HG03196 (cell line): Measurements from ENCODE around the gene WDR88.
"Not testable (repeated sequence)": the region's sequence is repeated elsewhere in the genome, so short reads cannot be mapped to it uniquely, and the experiment has no call there.

ENCODE experiments used
- ATAC-seq: cut with Tn5 transposase; IDR thresholded peaks from one replicate; pipeline ENCODE4 v1.9.1; 2021; ENCODE audit not compliant: unreplicated experiment

Gene WDR88

GRCh38 chr19:33168528-33168927 lies 36.6 kb downstream of the WDR88 start:
- ATAC-seq, result no peak

GRCh38 chr19:33171222-33171795 lies 39.4 kb downstream of the WDR88 start:
- no peak for ATAC-seq

DNA sequence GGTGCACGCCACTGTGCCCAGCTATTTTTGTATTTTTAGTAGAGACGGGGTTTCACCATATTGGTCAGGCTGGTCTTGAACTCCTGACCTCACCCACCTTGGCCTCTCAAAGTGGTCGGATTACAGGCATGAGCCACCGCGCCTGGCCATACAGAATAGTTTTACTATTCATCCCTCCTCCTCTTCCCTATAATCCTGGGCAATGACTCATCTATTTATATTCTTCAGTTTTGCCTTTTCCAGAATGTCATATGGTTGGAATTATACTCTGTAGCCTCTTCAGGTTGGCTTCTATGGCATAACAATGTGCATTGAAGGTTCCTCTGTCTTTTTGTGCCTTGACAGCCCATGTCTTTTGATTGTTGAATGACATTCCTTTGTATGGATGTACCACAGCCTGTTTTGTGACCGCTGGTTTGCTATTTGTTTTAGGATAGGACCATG lies 40.0 kb downstream of the WDR88 start:
- no peak for ATAC-seq

DNA sequence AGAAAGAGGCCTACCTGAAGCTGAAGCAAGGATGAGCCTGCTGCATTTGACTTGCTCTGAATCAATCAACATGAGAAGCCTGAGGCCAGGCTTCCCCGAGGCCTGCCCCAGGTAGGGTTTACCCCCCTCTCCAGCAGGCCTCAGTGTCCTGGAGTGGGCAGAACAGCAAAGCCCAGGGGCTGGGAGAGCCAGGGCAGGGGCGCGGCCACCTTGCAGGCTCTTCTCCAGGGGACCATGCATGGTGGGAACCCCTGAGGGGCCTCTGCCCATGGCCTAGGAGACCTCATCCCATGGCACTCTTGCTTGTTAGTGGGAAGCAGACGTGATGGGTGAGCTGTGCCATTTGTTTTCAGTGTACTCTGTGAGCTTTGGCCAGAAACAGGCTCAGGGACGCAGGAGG lies 42.3 kb downstream of the WDR88 start:
- ATAC-seq, result no peak

DNA sequence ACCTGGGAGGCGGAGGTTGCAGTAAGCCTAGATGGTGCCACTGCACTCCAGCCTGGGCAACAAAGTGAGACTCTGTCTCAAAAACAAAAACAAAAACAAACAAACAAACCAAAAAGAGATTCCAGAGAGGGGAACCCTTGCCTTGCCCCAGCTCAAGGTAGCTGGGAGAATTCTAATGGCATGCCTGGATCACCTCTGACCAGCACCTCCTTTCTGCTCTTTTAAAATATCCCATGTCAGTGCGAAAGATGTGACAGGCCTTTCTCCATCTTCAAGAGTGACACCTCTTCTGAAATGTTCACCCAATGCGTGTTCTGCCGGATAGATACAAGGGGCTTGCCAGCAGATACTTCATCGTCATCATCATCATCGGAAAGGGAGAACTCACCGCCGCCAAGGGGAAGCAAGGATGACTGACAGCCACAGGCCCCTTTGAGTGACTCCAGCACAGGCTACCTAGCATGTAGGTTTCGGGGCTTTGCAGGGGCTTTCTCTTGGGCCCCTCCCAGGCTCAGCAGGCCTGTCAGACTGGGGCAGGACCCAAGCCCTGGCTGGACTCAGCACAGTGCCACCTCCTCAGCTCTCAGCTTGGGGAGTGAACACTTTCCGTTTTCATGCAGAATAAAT lies 43.4 kb downstream of the WDR88 start:
- ATAC-seq, result no peak

DNA sequence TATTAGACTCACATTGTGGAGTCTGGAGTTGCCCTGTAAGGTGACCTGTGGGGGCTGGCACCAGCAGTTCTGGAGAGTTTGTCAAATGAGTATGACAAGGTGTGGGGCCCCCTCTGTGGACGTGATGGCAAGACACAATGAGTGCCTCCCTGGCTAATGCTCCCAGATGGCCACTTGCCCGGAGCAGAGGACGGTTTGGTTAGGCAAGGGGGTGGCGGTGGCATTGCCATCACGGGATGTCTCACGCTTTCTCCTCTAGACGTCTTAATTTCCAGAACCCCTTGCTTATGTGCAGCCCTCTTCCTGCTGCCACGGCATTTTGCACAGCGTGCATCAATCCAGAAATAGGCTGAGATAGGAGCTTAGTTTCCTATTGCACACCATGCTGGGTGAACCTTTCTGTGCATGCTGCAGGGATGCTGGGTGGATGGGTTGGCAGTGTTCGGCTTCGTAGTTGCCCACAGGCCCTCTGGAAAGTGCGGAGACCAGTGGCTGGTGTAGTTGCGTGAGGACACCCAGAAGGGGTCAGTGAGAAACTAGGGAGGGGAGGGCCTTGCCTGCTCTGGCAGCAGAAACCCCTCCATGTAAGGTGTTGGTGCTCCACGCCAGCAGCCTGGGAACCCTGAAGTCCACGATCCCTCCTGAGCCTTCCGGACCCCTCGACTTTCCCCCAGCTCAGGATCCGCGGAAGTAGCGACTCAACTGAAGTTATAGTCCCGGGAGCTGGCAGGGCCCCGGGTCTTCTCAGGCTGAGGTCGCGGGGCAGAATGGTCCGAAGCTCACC lies 44.2 kb downstream of the WDR88 start:
- peak; percentile 5 for ATAC-seq

DNA sequence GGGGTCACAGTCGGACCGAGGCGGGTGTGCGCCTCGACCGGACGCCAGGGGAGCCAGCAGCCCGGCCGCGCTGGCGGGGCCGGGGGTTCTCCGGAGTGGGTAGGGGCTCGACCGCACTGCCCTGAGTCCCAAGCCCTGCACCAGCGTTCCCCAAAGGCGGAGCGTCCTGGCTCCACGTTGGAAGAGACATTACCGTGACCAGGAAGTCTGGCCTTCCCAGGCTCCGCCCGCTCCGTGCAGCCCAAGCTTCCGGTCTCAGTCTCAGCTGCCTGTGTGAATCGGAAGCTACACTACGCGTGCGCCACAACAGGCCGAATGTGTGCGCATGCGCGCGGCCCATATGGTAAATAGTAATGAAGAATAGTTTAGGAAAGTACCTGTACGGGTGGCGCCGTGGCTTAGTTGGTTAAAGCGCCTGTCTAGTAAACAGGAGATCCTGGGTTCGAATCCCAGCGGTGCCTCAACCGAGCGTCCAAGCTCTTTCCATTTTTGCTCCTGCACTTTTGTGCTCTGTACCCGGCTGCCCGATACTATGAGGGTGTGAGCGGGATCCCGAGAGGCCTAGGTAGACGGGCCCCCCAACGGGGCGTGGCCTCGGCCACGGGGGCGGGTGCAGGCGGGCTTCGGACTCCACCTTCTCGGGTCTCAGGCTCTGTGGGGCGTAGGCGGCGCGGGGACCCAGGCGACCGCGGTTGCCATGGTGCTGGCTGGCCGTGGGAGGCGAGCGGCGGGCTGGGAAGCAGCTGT lies 44.9 kb downstream of the WDR88 start:
- ATAC-seq, result peak; percentile 74

DNA sequence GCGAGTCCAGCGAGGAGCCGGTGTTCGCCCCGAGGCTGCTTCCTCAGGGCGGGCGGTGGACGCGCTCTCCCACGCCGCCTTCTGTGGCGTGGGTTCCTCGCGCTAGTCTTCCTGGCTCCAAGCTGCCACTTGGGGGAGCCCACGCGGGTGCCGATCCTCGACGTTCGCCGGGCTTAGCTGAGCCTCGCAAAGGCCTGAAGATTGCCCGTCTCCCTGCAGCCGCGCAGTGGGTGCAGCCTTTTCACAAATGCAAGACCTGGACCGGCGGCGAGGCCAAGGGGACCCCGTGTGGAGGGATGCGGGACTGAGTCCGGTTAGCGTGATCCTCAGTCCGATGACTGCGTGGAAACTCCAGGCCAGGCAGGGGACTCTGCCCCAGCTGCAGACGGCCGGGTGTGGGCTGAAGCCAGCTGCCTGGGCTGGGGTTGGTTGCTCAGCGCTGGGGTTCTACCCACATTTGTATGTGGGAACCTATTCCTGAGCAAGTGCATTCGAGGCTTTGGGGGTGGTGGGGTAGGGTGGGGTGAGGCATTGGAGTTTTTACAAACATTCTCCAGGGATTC lies 45.6 kb downstream of the WDR88 start:
- ATAC-seq, result peak; percentile 18

DNA sequence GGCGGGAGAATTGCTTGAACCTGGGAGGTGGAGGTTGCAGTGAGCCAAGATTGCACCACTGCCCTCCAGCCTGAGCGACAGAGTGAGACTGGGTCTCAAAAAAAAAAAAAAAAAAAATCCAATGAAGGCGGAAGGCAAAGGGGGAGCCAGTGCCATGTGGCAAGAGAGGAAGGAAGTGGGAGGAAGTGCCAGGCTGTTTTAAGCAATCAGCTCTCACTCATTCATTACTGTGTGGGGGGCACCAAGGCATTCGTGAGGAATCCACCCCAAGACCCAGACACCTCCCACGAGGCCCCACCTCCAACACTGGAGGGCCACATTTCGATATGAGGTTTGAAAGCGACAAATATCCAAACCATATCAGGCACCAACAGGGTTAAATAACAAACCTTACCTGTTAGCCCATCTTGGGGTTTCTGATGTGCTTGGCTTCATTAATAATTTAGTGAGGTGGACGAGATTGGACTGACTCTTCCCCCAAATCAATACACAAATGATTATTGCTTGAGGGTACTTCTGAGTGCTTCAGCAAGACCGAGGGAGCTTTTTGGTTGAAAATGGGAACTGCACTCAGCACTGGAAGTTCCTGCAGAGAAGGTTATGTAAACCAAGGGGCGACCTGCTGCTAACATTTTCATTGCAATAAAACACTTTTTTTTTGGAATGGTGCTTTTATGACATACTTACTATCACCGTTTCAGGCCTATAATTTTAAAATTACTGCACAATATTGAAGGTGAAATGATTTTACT lies 54.7 kb downstream of the WDR88 start:
- ATAC-seq, result no peak

GRCh38 chr19:33187183-33187540 lies 55.2 kb downstream of the WDR88 start:
- no peak for ATAC-seq

GRCh38 chr19:33189453-33189852 lies 57.5 kb downstream of the WDR88 start:
- no peak for ATAC-seq

- not testable (repeated sequence) for ATAC-seq
These were observed 59.2 kb downstream of the WDR88 start for GRCh38 chr19:33191092-33191491.

DNA sequence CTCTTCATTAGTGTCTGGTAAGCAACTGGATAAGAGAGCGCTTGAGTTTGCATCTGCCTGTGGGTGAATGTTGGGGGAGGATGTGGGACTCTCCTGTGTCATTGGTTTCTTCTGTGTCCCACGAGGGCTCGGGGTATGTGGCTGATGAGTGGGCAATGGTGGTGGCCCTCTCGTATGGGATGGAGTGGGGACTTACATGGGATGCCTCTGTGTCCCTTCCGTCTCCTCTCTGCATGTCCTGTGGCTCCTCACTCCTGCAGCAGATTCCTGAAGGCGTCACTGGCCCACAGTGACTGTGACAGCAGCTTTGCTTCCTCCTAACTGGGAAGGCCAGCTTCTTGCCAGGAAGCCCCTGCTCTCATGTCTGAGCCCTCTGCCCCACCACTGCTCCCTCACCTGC lies 59.6 kb downstream of the WDR88 start:
- ATAC-seq, result no peak

GRCh38 chr19:33192010-33192409 lies 60.1 kb downstream of the WDR88 start:
- no peak for ATAC-seq

- ATAC-seq, result no peak
These were observed 61.5 kb downstream of the WDR88 start for GRCh38 chr19:33193269-33193864.

DNA sequence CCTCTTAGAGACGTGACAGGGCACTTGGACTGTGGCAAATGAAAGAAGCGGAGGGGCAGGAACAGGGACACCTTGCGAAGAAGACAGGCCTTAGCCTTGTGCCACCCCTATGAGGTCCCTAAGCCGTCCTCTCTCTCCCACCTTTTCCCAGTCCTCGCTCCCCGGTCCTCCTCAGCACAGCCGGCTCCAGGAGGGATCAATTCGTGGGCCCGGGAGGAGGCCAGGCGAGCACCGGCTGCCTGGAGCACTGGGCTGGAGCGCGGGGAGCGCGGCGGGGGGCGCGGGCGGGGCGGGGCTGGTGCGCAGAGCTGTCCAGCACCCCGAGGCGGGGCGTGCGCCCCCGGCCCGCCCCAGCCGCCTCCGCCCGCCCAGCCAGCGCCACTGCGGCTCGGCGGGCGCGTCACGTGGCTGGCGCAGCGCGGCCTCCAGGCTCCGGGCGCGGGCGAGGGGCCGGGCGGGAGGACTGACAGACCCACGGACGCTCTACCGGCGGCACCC lies 62.0 kb downstream of the WDR88 start, which contains the start of gene LRP3:
LRP3 (plus strand) TSS at position 466 of the 498 bp plus-strand sequence. CDS start 456 bp downstream, outside the sequence.
- no peak for ATAC-seq

GRCh38 chr19:33194532-33194885 lies 62.6 kb downstream of the WDR88 start:
- ATAC-seq, result no peak

GRCh38 chr19:33194886-33195644 lies 63.2 kb downstream of the WDR88 start:
- ATAC-seq, result no peak

GRCh38 chr19:33195645-33196347 lies 63.9 kb downstream of the WDR88 start:
- no peak for ATAC-seq
